ENCODE measurements around the gene HPCAL1.

HPCAL1 gene

GRCh38 chr2:10377052-10377746, 74.5 kb downstream of the HPCAL1 start:
- TF ChIP-seq CTCF (IDR thresholded peaks at IDR 0.05; ENCODE audit: low read depth, low read length, missing control alignments) = no peak
- in situ Hi-C loops (cut with HindIII; ENCODE audit: low sequenced_read_pairs) = no loop called here
- no peak for DNase-seq (ENCODE audit: low read depth)
- no peak overlapping the region for H3K4me3 ChIP-seq (ENCODE audit: low read depth, low read length)

GRCh38 chr2:10377747-10378085, 75.0 kb downstream of the HPCAL1 start:
- in situ Hi-C loops (cut with HindIII; ENCODE audit: low sequenced_read_pairs) = no loop called here
- no peak for DNase-seq (ENCODE audit: low read depth)
- no peak overlapping the region for H3K4me3 ChIP-seq (ENCODE audit: low read depth, low read length)
- TF ChIP-seq CTCF (IDR thresholded peaks at IDR 0.05; ENCODE audit: low read depth, low read length, missing control alignments) = no peak

DNA sequence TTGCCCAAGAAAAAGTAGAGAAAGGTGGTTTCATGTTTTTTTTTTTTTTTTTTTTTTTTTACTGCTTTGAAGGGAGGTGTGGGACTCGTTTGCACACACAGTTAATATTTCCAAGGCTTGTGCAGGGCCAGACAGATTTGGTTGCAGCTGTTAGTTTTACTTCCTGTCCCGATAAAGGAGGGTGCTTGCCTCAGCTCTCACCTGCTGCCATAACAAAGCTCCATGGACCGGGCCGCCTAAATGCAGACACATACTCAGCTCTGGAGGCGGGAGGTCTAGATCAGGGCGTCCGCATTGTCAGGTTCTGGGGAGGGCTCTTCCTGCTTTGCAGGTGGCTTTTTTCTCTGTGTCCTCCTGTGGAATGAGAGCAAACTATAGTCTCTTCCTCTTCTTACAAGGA, 75.5 kb downstream of the HPCAL1 start:
- TF ChIP-seq CTCF (IDR thresholded peaks at IDR 0.05; ENCODE audit: low read depth, low read length, missing control alignments) = no peak
- no peak overlapping the region for H3K4me3 ChIP-seq (ENCODE audit: low read depth, low read length)
- in situ Hi-C loops (cut with HindIII; ENCODE audit: low sequenced_read_pairs) = no loop called here
- DNase-seq (ENCODE audit: low read depth) = no peak

- no peak for DNase-seq (ENCODE audit: low read depth)
- no peak for TF ChIP-seq CTCF (IDR thresholded peaks at IDR 0.05; ENCODE audit: low read depth, low read length, missing control alignments)
- no peak overlapping the region for H3K4me3 ChIP-seq (ENCODE audit: low read depth, low read length)
- in situ Hi-C loops (cut with HindIII; ENCODE audit: low sequenced_read_pairs) = no loop called here
Observed at GRCh38 chr2:10380048-10380926, 77.6 kb downstream of the HPCAL1 start.

GRCh38 chr2:10381997-10382353, 79.3 kb downstream of the HPCAL1 start:
- TF ChIP-seq CTCF (IDR thresholded peaks at IDR 0.05; ENCODE audit: low read depth, low read length, missing control alignments) = no peak
- no peak for DNase-seq (ENCODE audit: low read depth)
- H3K4me3 ChIP-seq (ENCODE audit: low read depth, low read length) = no peak overlapping the region
- in situ Hi-C loops (cut with HindIII; ENCODE audit: low sequenced_read_pairs) = no loop called here

DNA sequence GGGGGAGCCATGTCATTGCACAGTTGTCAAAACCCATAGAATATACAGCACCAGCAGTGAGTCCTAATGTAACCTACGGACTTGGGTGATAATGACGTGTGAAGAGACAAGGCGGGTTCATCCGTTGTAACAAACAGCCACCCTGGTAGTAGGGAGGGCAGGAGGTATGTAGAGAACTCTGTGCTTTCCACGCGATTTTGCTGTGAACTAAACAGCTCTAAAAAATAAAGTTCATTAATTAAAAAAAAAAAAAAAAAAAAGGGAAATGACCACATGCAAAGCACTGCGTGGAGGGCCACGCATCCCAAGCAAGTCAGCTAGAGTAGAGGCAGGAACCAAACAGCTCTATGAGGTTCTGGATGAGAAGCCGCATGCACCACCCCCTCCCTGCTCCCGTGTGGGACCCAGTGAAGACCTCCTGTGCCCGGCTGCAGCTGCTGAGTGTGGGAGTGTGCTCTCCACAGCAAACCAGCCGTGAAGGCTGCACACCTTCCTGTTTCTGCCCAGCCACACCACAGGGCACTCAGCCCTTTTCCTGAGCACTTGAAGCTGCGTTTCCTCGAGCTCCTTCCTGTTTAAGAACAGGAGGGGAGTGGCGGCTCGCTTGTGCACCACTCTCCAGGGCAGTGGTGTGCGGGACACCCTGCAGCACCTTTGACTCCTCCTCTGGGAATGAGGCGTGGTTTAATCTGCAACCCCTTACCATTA, 79.8 kb downstream of the HPCAL1 start:
- TF ChIP-seq CTCF (IDR thresholded peaks at IDR 0.05; ENCODE audit: low read depth, low read length, missing control alignments) = no peak
- no peak for DNase-seq (ENCODE audit: low read depth)
- in situ Hi-C loops (cut with HindIII; ENCODE audit: low sequenced_read_pairs) = no loop called here
- H3K4me3 ChIP-seq (ENCODE audit: low read depth, low read length) = no peak overlapping the region

Data from astrocyte of the cerebellum (primary cell).